Adrenal gland (tissue), 12 donors: ENCODE results near the gene MIER2. TPM values are rescaled to one million over a fixed set of nuclear protein-coding genes. Genes with fewer than 3 reads are reported as not detected.
A peak's percentile ranks its signal among the peaks of the same experiment; 100 is the strongest.

Experiments
- DNase-seq, 7 donors: peaks; one replicate each; pipeline ENCODE4 v3.0.0-alpha.2; 2019 to 2020
- H3K27ac ChIP-seq, 5 donors: fragments of 200-600 bp; sonication (generic) in 4 of 5; 1 replicate in 3 of 5; 2 replicates in 2 of 5; pipeline versions ENCODE4 v1.5.1 to v1.8.0; 2016 to 2020; ENCODE audit warnings: mild to moderate bottlenecking in 1 of 5
- H3K27me3 ChIP-seq: fragments of 200-600 bp; 2 replicates; pipeline ENCODE4 v1.8.0; 2021
- H3K36me3 ChIP-seq, 2 donors: fragments of 200-600 bp; replicated peaks in 1 of 2; 1 replicate in 1 of 2; 2 replicates in 1 of 2; pipeline versions ENCODE4 v1.5.1 to v1.8.0; 2018 to 2022
- H3K4me1 ChIP-seq, 2 donors: fragments of 200-600 bp; replicated peaks in 1 of 2; 1 replicate in 1 of 2; 2 replicates in 1 of 2; pipeline versions ENCODE4 v1.5.1 to v1.8.0; 2018 to 2021
- H3K4me3 ChIP-seq, 4 donors: fragments of 200-600 bp; sonication (generic) in 3 of 4; one replicate each; pipeline ENCODE4 v1.5.1; 2016 to 2018
- H3K9me3 ChIP-seq, 3 donors: fragments of 200-600 bp; sonication (generic) in 1 of 3; replicated peaks in 1 of 3; 1 replicate in 2 of 3; 2 replicates in 1 of 3; pipeline versions ENCODE4 v1.5.1 to v1.8.0; 2016 to 2021
- POLR2A ChIP-seq, 2 donors: fragments of 450-650 bp; IDR thresholded peaks; one replicate each; pipeline ENCODE4 v1.6.1; 2017; ENCODE audit warnings: antibody characterized with exemption in 2 of 2, mild to moderate bottlenecking in 2 of 2, moderate library complexity in 1 of 2
- WGBS, 4 donors: extraction: QIAGEN DNeasy Blood & Tissue Kit in 2 of 4; methylation state at CpG; one replicate each; pipeline versions ENCODE4 v1.1.5 to v1.1.7; 2013 to 2017; 5-methylcytosine and 5-hydroxymethylcytosine counted together
- intact Hi-C, 2 donors: fragments of 100-400 bp; cut with DNase I; formaldehyde crosslinking; loops; one replicate each; pipeline versions ENCODE4 v1.14.1 to v1.15.0; 2022 to 2023
- polyA plus RNA-seq, 3 donors: library from polyadenylated mRNA; stranded (reverse); fragments of 200-250 nt in 2 of 3; fragments of 350-450 nt in 1 of 3; fragmentation: Illumina TruSeq in 1 of 3; extraction: RNeasy Lipid Tissue Mini Kit (QIAGEN cat#74804) in 1 of 3; gene quantifications; one replicate each; pipeline ENCODE4 v1.2.3, GENCODE V29; 2013 to 2014
- total RNA-seq, 9 donors: library from RNA; depleted of rRNA in 4 of 9; stranded (reverse); fragments of >200 nt in 4 of 9; fragments of 120-200 nt in 1 of 9; fragmentation: NEBNext Ultra II Directional in 1 of 9; extraction: Animal tissue kit (Norgen Biotek cat#: 25700) in 1 of 9; gene quantifications; one replicate each; pipeline versions ENCODE4 v1.1.0 to v1.2.4, GENCODE V29; 2013 to 2023
- TF ChIP-seq, protein P1 (sequence below), 6 experiments: fragments of 450-650 bp in 4 of 6; fragments of 200-600 bp in 2 of 6; sonication (generic) in 1 of 6; IDR thresholded peaks; 1 replicate in 5 of 6; 2 replicates in 1 of 6; pipeline versions ENCODE4 v1.5.1 to v1.8.0; 2016 to 2021; ENCODE audit warnings: antibody characterized with exemption in 6 of 6, mild to moderate bottlenecking in 2 of 6, moderate library complexity in 1 of 6
- donor health status: healthy with polysubstance abuse.
- donor health status: Bipolar disorder and iron deficiency.
- donor health status: DM: yes; HTN: yes; CAD: no.
- donor health status: DM: no; HTN: no; CAD: no.
- donor health status: DM: no; HTN: no; CAD: no.
- donor health status: DM: yes; HTN: yes; CAD: no.

Gene MIER2
- total and polyA plus RNA-seq, 12 donors = 10.8 to 33.9 (median 18.2) TPM

DNA sequence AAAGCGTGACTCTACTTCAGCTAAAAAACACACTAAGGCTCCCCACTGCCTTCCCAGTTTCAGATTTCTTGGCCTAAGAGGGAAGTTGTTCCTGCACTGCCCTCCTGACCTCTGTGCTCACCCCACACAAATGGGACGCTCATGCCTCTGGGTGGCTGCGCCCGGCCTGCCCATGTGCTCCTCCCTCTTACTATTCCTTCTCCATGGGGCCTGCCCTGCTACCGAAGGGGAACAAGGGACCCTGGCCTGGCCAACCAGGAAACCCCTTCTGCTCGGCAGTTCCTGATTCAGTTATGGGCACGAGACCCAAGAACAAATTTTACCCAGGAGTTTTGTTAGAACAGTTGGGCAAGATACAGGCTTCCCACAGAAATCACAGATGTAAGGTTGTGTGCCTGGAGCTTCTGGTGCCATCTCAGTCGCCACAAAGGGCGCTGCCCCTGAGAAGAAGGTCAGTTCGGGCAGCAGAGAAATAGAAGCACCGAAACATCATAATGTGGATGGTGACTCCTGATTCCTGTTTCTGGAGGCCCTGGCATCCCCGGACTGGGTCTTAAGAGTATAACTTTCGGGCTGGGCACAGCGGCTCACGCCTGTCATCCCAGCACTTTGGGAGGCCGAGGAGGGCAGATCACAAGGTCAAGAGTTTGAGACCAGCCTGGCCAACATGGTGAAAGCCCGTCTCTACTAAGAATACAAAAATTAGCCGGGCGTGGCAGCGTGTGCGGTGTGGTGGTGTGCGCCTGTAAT, 47.9 kb downstream of the MIER2 start:
- peak in 3 of 7 donors; percentile 50 to 55 (median 55) for DNase-seq
- peak overlapping the region in 1 of 5 donors; percentile 91 for H3K27ac ChIP-seq

DNA sequence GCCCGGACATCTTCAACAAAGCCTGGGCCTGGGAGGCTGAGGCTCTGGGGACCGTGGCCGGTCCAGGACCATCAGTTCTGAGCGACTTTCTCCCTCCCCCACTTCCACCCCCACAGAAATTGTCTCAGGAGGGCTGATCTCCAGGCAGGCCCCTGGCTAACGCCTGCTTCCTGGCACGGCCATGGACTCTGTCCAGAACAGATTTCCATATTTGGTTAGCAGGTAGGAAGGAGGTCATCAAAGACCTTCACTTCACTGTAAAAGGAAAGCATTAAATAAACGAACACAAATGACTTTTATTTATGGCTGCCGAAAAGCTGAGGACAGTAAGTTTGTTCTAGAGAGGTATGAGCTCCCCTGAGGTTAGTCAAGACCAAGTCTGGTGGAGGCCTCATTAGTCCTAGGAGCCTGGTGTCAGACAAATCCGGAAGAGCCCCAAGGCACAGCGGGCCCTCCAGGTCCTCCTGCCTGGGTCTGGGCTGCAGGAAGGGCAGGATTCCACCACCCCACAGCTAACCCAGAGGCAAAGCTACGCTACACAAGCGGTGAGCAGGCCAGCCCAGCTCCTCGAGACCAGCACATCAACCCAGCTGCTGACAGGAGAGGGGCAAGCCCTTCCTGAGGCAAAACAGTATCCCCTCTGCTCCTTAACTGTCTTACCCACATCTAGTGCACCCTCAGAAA, 48.8 kb downstream of the MIER2 start:
- 68 to 78% (median 71%) methylated on average over 10 to 13 of the region's 13 CpGs for WGBS, 4 donors
- no peaks in the 10 kb centered on the region for H3K36me3 ChIP-seq
- H3K4me1 ChIP-seq = peaks cover 4 to 12% of the 10 kb centered on the region in 2 donors
- DNase-seq = peak in 2 of 7 donors; percentile 62 to 68
- H3K4me3 ChIP-seq = no peak overlapping the region
- H3K9me3 ChIP-seq = no peaks in the 10 kb centered on the region
- intact Hi-C loops = no loop called here
- peaks cover 19% of the 10 kb centered on the region for H3K27me3 ChIP-seq
- H3K27ac ChIP-seq = peak overlapping the region in 1 of 5 donors; percentile 91
- no peak for TF ChIP-seq POLR2A (IDR thresholded peaks at IDR 0.05)
- TF ChIP-seq, protein P1, sequence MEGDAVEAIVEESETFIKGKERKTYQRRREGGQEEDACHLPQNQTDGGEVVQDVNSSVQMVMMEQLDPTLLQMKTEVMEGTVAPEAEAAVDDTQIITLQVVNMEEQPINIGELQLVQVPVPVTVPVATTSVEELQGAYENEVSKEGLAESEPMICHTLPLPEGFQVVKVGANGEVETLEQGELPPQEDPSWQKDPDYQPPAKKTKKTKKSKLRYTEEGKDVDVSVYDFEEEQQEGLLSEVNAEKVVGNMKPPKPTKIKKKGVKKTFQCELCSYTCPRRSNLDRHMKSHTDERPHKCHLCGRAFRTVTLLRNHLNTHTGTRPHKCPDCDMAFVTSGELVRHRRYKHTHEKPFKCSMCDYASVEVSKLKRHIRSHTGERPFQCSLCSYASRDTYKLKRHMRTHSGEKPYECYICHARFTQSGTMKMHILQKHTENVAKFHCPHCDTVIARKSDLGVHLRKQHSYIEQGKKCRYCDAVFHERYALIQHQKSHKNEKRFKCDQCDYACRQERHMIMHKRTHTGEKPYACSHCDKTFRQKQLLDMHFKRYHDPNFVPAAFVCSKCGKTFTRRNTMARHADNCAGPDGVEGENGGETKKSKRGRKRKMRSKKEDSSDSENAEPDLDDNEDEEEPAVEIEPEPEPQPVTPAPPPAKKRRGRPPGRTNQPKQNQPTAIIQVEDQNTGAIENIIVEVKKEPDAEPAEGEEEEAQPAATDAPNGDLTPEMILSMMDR (IDR thresholded peaks at IDR 0.05) = no peak

More for the DNA sequence above, 47.9 kb downstream of the MIER2 start:
- H3K36me3 ChIP-seq = no peaks in the 10 kb centered on the region
- peaks cover 0 to 9% of the 10 kb centered on the region in 2 donors for H3K4me1 ChIP-seq
- H3K4me3 ChIP-seq = no peak overlapping the region
- intact Hi-C loops = no loop called here
- TF ChIP-seq, protein P1 (IDR thresholded peaks at IDR 0.05) = no peak
- peaks cover 17% of the 10 kb centered on the region for H3K27me3 ChIP-seq
- H3K9me3 ChIP-seq = no peaks in the 10 kb centered on the region
- 80 to 83% (median 82%) methylated on average over 15 to 22 of the region's 22 CpGs for WGBS, 4 donors

DNA sequence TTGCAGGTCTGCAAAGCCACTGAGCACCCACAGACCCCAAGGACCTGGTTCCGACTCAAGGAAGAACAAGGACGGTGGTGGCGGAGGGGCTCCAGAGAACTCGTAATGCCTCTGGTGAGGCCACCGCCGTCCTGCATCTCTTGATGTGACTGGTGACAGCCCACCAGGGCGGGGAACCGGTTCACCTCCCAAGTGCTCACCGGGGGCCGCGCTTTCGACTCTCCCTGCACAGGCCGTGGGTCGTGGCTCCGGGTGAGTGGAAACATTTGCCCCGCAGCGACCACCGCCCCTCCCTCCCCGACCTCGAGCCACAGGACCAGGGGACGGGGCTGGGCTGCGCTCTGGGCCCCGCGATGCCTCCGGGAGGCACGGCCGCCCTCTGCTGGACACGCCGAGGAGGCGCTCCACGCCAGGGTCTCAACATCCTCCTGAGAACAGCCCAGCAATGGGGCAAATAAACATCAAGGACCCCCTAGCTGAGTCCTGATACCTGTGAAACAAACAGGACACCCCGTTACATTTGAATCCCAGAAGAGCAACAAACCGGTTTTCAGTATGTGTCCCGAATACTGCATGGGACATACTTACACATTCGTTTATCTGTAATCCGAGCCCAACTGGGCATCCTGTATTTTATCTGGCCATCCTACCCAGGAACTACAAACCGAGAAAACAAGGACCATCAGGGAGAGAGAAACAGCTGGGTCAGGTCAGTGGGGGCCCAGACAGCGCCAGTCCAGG, 49.5 kb downstream of the MIER2 start:
- Histone ChIP-seq H3K4me3 (no peak overlapping the region), H3K9me3 (no peaks in the 10 kb centered on the region), H3K4me1 (peaks cover 11 to 19% of the 10 kb centered on the region in 2 donors), H3K27ac (peak overlapping the region in 1 of 5 donors; percentile 91), H3K27me3 (peaks cover 21% of the 10 kb centered on the region), H3K36me3 (no peaks in the 10 kb centered on the region)
- DNase-seq = peak in 3 of 7 donors; percentile 27 to 56 (median 50)
- 11 to 38% (median 21%) methylated on average over 4 to 38 of the region's 38 CpGs for WGBS, 4 donors
- intact Hi-C loops = no loop called here
- TF ChIP-seq, protein P1 (IDR thresholded peaks at IDR 0.05) = peak; percentile 34 to 61 (median 52)
- TF ChIP-seq POLR2A (IDR thresholded peaks at IDR 0.05) = no peak
